Activated CD8-positive, alpha-beta memory T cell treated with anti-CD3 and anti-CD28 coated beads, Interleukin-2, amount 50 U/mL, for 24 hours (primary cell): Measurements from ENCODE around the gene CSMD2.

Experiments used
- DNase-seq: peaks from one replicate; pipeline ENCODE4 v3.0.0-alpha.2; 2020; ENCODE audit errors: extremely low read depth

CSMD2 gene

GRCh38 chr1:33636209-33636608, 528.8 kb downstream of the CSMD2 start:
- DNase-seq, result no peak

DNA sequence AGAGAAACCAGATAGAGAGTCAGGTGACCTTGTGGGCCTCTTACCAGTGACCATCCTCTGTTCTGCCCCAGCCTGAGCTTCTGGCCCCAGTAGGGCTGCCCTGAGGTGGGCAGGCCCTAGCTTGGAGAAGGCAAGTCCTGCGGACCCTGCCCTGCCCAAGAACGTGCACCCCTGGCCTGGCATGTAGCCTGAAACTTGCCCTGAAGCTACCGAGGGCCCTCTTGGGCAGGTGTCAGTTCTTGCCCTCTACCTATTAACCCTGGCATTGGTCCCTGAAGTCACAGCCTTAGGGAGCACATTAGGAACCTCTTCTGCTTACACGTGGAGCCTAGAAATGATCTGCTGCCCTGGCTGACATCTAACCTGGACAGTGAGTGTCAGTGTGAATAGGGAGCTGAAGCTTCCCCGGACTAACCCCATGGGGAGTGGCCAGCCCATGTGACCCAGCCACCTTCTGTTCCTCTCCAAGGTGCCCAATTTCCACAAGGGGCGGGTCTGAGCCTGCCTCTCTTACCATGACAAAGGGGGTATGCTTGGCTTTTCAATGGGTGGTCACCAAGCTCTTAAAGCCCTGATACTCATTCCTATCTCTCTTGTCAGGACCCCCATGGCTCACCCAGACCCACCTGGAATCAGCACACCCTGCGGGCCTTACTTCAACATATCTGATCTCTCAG, 529.6 kb downstream of the CSMD2 start:
- no peak for DNase-seq

DNA sequence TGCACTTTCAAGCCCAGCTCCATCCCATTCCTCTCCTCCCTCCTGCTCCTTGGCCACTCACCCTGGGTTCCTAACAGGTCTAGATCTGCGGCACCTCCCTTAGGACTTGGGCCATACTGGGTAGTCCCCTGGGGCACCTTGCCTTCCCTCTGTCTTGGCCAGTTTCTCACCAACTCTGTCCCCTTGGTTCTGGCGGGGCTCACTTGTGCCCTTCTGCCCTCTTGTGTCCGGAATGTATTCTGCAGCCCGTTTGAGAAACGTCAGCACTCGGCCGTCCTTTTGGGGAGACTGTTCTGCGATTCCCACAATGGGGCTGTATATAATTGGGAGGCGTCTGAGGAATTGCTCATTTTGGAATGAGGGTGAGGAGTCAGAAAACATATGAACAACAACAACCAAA, 530.2 kb downstream of the CSMD2 start:
- DNase-seq, result no peak

- DNase-seq, result no peak
Observed at GRCh38 chr1:33634143-33634542, 530.9 kb downstream of the CSMD2 start.

- peak; percentile 77 for DNase-seq
Observed at GRCh38 chr1:33633019-33633801, 531.8 kb downstream of the CSMD2 start.

GRCh38 chr1:33630686-33631085, 534.3 kb downstream of the CSMD2 start:
- no peak for DNase-seq

DNA sequence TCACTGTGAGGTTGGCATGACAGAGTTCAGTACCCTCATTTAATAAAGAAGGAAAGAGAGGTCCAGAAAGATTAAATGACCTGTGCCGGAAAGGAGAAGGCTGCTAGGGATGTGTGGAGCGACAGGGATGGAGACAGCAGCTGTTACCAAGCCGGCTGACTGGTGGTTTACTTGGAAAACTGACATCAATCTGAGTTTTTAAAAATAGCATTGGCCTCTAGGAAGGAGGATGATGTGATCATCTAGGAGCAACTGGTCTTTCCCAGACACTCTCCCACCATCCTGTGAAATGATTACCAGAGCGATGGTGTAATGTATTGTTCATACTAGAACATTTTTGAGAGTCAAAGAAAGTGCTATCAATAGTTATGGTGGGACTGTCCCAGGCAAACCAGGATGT, 538.2 kb downstream of the CSMD2 start:
- DNase-seq, result no peak

DNA sequence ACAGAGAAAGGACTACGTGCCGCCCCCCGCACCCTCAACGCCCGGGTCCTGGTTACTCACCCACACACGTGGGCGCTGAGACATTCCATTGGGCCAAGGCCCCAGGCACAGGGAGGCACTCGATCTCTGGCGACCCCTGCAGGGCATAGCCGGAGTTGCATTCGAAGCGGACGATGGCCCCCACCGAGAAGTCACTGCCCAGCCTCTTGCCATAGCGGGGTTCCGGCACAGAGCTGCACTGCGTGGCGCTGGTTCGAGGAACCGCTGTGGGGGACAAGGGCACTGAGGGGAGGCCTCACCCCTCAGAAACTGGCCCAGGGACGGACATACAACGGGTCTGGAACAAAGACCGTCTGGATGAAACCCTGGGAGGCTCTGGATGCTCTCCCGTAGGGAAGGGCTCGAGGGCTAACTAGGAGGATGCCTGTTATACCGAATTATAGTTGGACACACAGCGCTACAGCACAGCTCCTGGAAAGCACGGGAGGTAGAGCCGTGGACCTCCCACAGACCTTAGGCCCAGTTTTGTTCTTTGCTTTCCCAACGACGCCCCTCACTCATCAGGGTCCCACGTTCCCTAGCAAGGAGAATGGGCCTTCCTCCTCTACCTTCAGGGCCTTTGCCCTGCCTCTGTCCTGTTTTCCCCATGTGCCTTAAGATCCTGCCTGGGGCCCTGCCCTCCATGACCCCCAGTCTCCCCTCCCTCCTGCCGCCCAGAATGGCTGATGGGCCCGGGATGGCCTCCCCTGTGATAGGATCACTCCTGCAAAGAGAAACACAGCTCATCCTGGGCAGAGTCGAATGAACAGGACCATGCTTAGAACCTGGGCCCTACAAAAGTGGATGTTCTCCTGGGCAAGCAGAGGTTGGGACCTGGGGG, 539.8 kb downstream of the CSMD2 start:
- no peak for DNase-seq

GRCh38 chr1:33624261-33624990, 540.6 kb downstream of the CSMD2 start:
- no peak for DNase-seq

DNA sequence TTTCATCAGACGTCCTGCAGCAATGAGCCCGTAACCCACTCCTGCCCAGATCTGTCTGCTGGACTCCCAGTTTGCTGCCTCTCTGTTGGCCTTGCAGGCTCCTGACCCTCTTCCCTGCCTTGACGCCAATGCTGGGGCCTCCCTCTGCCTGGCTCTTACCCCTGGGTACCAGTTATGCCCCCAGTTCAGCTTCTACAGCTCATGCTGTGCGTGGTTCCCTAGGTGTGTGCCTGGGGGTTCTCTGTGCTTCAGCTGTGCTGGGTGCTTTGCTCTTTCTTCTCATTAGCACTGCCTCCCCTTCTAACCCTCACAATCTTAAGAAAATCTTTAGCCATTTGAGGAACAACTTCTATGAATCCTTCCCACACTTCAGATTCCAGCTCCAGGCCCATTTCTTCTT, 541.2 kb downstream of the CSMD2 start:
- DNase-seq, result no peak

DNA sequence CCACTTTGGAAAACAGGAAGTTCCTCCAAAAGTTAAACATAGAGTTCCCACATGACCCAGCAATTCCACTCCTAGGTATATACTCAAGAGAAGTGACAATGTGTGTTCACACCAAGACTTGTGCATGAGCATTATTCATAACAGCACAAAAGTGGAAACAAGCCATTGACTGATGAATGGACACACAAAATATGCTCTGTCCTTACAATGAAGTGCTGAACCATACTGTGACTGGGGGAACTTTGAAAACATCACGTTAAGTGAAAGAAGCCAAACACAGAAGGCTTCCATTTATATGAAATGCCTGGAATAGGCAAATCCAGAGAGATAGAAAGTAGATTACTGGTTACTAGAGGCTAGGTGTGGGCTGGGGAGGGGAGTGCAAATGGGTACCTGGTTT, 542.3 kb downstream of the CSMD2 start:
- DNase-seq, result no peak

GRCh38 chr1:33618636-33619035, 546.4 kb downstream of the CSMD2 start:
- no peak for DNase-seq

DNA sequence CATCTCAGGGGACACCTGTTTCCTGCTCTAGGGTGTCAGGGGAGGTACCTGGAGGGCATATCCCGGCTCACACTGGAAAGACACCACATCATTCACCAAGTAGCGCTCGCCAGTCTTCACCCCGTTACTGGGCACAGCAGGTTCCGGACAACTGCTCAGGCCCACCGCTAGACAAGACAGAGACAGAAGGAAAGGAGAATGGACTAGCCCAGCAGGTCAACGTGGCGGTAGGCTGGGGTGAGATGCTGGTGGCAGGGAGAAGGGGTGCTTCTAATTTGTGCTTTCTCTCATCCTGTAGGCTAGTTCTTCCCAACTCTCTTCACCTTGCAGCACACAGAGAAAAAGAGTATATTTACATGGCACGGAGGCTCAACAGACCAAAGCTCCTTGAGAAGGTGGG, 547.6 kb downstream of the CSMD2 start:
- no peak for DNase-seq

DNA sequence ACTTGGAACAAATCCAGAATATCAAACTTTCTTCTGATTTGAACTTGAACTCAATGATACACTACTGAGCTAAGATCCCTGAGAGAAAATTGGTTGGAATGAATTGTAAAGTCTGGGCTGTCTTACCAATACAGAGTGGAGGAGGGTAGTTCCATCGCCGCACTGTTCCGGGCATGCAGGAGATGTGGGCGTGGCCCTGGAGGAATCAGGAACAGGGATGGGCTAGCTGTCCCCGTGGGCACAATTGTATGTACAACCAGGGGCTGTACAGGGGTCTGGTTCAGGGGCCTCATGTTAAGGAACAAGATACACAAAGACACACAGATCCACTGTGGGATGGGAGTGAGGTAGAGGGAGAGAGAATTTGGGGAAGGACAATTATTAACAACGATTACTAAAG, 548.2 kb downstream of the CSMD2 start:
- no peak for DNase-seq

GRCh38 chr1:33615546-33615945, 549.5 kb downstream of the CSMD2 start:
- no peak for DNase-seq

DNA sequence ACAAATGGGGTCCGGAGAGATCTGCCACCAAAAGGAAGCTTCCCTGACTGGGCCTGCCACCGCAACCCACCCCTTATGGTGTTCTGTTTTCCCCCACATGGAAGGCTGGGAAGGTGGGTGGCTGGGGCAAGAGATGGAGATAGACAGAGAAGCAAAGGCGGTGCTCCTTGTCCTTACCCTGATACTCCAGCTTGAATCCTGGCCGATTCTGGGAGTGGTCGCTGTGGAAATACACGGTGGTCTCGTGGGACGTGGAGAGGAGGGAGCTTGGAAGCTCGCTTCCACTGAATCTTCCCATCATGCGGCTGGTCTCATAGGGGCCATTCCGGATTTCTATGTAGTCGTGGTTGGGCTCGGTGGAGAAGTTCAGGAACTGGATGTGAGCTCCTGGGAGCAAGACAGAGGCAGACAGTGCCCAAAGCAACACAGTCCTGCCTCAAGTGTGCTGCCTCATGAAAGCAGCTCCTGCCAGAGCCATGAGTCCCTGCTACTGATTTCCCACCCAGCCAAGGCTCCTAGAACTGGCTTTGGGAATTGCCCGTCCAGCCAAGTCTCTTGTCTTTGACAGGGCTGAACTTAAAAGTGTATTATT, 554.1 kb downstream of the CSMD2 start:
- no peak for DNase-seq

GRCh38 chr1:33610391-33610790, 554.6 kb downstream of the CSMD2 start:
- no peak for DNase-seq

DNA sequence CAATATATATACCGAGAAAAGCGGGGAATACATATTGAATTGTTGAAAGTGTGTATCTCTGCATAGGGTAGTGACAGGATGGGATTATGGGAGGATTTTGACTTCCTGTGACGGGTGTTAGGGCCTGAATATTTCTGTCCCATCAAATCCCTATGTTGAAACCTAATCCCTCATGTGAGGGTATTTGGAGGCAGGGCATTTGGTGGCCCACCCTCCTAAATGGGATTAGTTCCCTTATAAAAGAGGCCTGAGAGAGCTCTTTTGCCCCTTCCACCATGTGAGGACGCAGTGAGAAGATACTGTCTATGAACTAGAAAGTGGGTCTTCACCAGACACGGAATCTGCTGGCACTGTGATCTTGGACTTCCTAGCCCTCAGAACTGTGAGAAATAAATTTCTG, 555.3 kb downstream of the CSMD2 start:
- DNase-seq, result no peak

GRCh38 chr1:33608825-33609400, 556.1 kb downstream of the CSMD2 start:
- no peak for DNase-seq

DNA sequence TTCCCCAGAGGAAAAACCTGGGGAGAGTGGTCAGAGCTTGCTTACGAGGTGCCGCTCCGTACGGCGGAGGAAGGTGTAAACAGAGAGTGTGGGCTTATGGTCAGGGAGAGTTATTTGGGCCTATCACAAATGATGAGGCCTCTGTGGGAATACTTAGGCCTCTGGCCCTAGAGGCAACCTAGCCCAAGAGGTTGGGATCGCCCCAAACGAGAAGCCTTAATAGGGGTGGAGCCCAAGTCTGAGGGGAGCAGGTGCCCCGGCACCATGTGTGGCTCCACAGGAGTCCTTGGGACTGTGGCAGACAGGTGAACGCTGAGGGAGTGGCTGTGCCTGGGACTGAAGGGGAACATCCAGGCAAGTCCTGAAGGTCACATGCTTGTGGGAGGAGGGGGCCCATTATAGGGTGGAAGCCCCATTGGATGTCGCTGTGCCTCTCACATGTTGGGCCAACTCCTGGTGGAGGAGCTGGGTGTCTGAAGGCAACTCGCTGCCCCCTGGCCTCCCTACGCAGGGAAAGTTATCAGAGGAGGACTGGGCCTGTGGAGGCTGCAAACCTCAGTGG, 557.5 kb downstream of the CSMD2 start:
- no peak for DNase-seq

DNA sequence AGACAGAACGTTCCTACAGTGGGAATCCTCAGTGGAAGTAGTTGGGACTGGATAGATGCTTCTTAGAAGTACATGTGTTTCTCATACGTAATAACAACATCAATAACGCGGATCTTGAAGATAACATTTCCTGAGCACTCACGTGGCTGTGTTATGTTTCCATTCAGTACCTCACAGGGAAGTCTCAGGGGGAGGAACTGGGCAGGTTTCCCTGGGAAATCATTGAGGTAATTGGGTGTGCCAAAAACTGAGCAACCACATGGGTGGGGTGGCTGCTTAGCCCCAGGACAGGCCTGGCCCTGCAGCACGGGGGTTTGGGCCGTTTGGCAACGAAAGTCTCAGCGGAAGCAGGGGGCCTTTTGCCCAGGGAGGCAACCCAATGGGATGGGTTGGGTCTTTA, 558.8 kb downstream of the CSMD2 start:
- no peak for DNase-seq
